Measurements from ENCODE around the gene APEH. TPM values are rescaled to one million over a fixed set of nuclear protein-coding genes. Genes with fewer than 3 reads are reported as not detected.

Gene APEH
- total and polyA plus RNA-seq, 9 of the 15 experiments (the other 6 are each of a cell fraction or from before 2014, with no cell fraction given): 70.9 to 177 (median 117) TPM

DNA sequence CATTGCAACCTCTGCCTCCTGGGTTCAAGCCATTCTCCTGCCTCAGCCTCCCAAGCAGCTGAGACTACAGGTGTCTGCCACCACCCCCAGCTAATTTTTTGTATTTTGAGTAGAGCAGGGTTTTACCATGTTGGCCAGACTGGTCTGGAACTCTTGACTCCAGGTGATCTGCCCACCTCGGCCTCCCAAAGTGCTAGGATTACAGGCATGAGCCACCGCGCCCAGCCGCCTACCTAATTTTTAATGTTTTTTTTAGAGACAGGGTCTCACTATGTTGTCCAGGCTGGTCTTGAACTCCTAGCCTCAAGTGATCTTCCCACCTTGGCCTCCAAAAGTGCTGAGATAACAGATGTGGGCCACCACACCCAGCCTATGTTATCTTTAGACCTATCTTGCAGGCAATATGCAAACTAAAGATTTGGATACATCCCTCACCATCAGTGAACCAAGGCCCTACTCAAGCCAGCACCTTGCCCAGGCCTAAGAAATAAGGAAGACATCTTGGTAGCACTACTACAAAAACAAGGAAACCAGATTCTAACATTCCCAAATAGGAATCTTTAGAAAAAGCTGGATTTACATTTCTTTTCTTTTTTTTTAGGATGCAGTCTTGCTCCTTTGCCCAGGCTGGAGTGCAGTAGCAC is 55.9 kb downstream of the APEH start:
- H3K79me2 ChIP-seq (ENCODE audit: control insufficient read depth, insufficient read depth, low read length): no peaks in the 10 kb centered on the region; the same call in 2 of the 3 replicates
- no peak for DNase-seq (ENCODE audit: extremely low read depth in 1 of 4, low spot score in 3 of 4)
- H3K4me3 ChIP-seq: no peak overlapping the region
- no peak overlapping the region for H2AFZ ChIP-seq (ENCODE audit: low read depth, low read length)
- intact Hi-C loops (cut with micrococcal nuclease): no loop called here
- H3K4me2 ChIP-seq (ENCODE audit: insufficient read depth, low read length): no peak overlapping the region
- ChIA-PET CTCF (ENCODE audit: low intra/inter-chr PET ratio) (no interaction called here), POLR2A (interaction anchor here (1.0 to 1.6 kb wide), 2 partner anchors 14 to 200 kb away, joined by 4 read pairs; partner anchors contain the start of gene MON1A)
- H3K9me3 ChIP-seq (replicated peaks; ENCODE audit: control insufficient read depth, insufficient read depth, low read depth, low read length): no peaks in the 10 kb centered on the region
- no peak overlapping the region for H3K27ac ChIP-seq (ENCODE audit: extremely low read depth, low read depth, low read length)
- no peaks in the 10 kb centered on the region for H3K9me1 ChIP-seq (ENCODE audit: control insufficient read depth, insufficient read depth, low read length)
- ATAC-seq: no peak
- in situ Hi-C loops (cut with MboI): no loop called here
- TF ChIP-seq TBP (optimal IDR thresholded peaks at IDR 0.05; ENCODE audit: low read depth, low read length) (peak; percentile 67), ZC3H4 (CRISPR knock-in tag; IDR thresholded peaks at IDR 0.05; ENCODE audit: borderline replicate concordance) (no peak), C11orf30 (IDR thresholded peaks at IDR 0.05; ENCODE audit: low read depth) (0 out of 2 replicates have a peak, but pooled peaks have one; percentile 5), CBFA2T3 (IDR thresholded peaks at IDR 0.05) (0 out of 2 replicates have a peak, but pooled peaks have one; percentile 12), L3MBTL2 (IDR thresholded peaks at IDR 0.05) (no peak)
- TF ChIP-seq, protein P1, sequence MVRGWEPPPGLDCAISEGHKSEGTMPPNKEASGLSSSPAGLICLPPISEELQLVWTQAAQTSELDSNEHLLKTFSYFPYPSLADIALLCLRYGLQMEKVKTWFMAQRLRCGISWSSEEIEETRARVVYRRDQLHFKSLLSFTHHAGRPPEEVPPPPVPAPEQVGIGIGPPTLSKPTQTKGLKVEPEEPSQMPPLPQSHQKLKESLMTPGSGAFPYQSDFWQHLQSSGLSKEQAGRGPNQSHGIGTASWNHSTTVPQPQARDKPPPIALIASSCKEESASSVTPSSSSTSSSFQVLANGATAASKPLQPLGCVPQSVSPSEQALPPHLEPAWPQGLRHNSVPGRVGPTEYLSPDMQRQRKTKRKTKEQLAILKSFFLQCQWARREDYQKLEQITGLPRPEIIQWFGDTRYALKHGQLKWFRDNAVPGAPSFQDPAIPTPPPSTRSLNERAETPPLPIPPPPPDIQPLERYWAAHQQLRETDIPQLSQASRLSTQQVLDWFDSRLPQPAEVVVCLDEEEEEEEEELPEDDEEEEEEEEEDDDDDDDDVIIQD (CRISPR knock-in tag; IDR thresholded peaks at IDR 0.05): no peak
- no peak for FAIRE-seq
- WGBS (ENCODE audit: insufficient coverage, low coverage, missing lambda C conversion rate): 100% methylated on average over 4 of the region's 4 CpGs
- no peak overlapping the region for H3K9ac ChIP-seq (ENCODE audit: insufficient read depth in 1 of 2, low read depth in 2 of 2, low read length in 2 of 2)
- no peaks in the 10 kb centered on the region for H3K27me3 ChIP-seq (ENCODE audit: control insufficient read depth in 2 of 2, insufficient read depth in 2 of 2, low read length in 2 of 2)
- no TSS peak for BruUV-seq (replicated peaks)
- H3K4me1 ChIP-seq (replicated peaks in 1 of 2; ENCODE audit: control insufficient read depth in 2 of 2, insufficient read depth in 2 of 2, low read length in 2 of 2): peaks cover under 1 to 2% of the 10 kb centered on the region in 2 experiments; a peak in 2 of 5 replicates
- peaks cover 76% of the 10 kb centered on the region for H3K36me3 ChIP-seq (ENCODE audit: control insufficient read depth, insufficient read depth, low read length)
- H4K20me1 ChIP-seq (replicated peaks; ENCODE audit: control insufficient read depth, insufficient read depth, low read length): no peaks in the 10 kb centered on the region
